HL-60 (cell line): ENCODE measurements around the gene SIX2.

ENCODE experiments used
- DNase-seq, 2 experiments: peaks; one replicate each; pipeline ENCODE4 v3.0.0-alpha.2; 2010 to 2020; ENCODE audit warnings: low read depth in 1 of 2, low spot score in 1 of 2
- H3K27ac ChIP-seq: fragments of 250-450 bp; sonication (Bioruptor Pico); replicated peaks from 2 replicates; pipeline ENCODE4 v1.5.1; 2020; ENCODE audit warnings: mild to moderate bottlenecking, moderate library complexity
- H3K27me3 ChIP-seq: fragments of 250-450 bp; sonication (Bioruptor Pico); 2 replicates; pipeline ENCODE4 v1.5.1; 2021; ENCODE audit warnings: mild to moderate bottlenecking, moderate library complexity; ENCODE audit not compliant: insufficient read depth, poor library complexity, severe bottlenecking
- H3K4me3 ChIP-seq: replicated peaks from 2 replicates; pipeline ENCODE4 v1.5.1; 2011; ENCODE audit warnings: mild to moderate bottlenecking, control low read depth, low read length; ENCODE audit not compliant: insufficient read depth
- CTCF ChIP-seq: IDR thresholded peaks from one replicate; pipeline ENCODE4 v1.5.1; 2011; ENCODE audit warnings: low read length, control low read depth, inconsistent platforms; ENCODE audit not compliant: insufficient read depth
- GABPA ChIP-seq: IDR thresholded peaks from 2 replicates; pipeline ENCODE4 v1.6.1; 2012; ENCODE audit warnings: low read depth
- POLR2AphosphoS5 ChIP-seq: IDR thresholded peaks from 2 replicates; pipeline ENCODE4 v1.6.1; 2012; ENCODE audit warnings: low read depth
- REST ChIP-seq: IDR thresholded peaks from 2 replicates; pipeline ENCODE4 v1.6.1; 2012; ENCODE audit warnings: low read depth; ENCODE audit not compliant: insufficient replicate concordance
- SPI1 ChIP-seq: IDR thresholded peaks from 2 replicates; pipeline ENCODE4 v1.6.1; 2012; ENCODE audit warnings: low read depth, mild to moderate bottlenecking, borderline replicate concordance

SIX2 gene

GRCh38 chr2:45005261-45006002, 3.8 kb downstream of the SIX2 start:
- DNase-seq, result no peak
- H3K4me3 ChIP-seq, result no peak overlapping the region
- peaks cover 94% of the 10 kb centered on the region for H3K27me3 ChIP-seq
- TF ChIP-seq CTCF (no peak), POLR2AphosphoS5 (no peak), SPI1 (no peak)
- no peak overlapping the region for H3K27ac ChIP-seq

- Histone ChIP-seq H3K27me3 (peaks cover 94% of the 10 kb centered on the region), H3K27ac (no peak overlapping the region), H3K4me3 (no peak overlapping the region)
- TF ChIP-seq SPI1, result no peak
- TF ChIP-seq CTCF, result no peak
- TF ChIP-seq REST, result no peak
- no peak for TF ChIP-seq POLR2AphosphoS5
- TF ChIP-seq GABPA, result no peak
- DNase-seq, result no peak
Observed at GRCh38 chr2:45004562-45005191, 4.6 kb downstream of the SIX2 start.

- TF ChIP-seq CTCF (no peak), REST (no peak), SPI1 (no peak), GABPA (no peak), POLR2AphosphoS5 (no peak)
- Histone ChIP-seq H3K4me3 (no peak overlapping the region), H3K27ac (no peak overlapping the region), H3K27me3 (peaks cover 90% of the 10 kb centered on the region)
- DNase-seq, result no peak
Observed at GRCh38 chr2:45003579-45004551, 5.4 kb downstream of the SIX2 start.
